Embryonic facial prominence (tissue), 1 donor: Measurements from ENCODE around the gene JARID2.

Source experiments
- DNase-seq: peaks from one replicate; pipeline ENCODE4 v3.0.0-alpha.2; 2016; ENCODE audit errors: extremely low spot score

JARID2 gene

DNA sequence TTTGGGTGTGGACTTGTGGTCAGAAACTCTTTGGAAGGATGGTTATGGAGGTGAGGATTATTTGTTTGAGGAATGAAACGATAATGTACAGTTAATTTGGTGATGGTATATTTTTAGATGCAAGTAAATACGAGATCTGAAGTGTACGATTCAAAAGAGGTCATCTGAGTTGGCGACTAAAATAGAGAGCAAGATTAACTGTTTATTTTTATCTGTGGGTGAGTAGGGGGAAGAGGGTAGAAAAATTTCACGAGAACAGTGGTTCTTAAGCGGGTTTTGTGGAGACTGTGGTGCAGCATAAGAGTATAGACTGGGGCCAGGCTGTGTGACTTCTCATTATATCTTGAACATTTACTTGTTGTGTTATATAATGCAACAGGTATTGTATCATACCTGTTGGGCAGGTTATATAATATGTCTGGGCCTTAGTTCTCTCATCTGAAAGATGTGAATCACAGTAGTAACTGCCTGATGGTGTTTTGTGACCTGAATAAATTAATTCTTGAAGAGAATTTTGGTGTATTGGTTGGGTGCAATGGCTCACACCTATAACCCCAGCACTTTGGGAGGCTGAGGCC is 171.2 kb downstream of the JARID2 start:
- no peak for DNase-seq

DNA sequence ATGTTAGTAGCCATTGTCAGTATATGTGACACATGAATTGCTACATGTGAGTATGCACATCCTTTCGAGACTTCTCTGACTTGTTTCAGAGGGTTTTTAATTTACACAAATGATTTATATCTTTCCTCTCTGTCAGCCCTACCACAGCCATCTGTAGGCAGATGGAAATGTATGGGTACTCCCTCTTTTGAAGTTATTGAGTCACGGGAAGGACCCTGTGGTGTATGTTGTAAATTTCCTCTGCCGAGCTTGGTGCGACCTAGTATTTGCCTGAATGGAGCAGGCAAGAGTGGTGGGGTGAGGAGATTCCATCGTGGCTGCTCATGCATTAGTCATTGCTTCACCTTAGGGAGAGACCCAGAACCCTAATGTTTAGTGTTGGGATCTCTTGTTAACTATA is 171.9 kb downstream of the JARID2 start:
- no peak for DNase-seq

- DNase-seq: no peak
Observed at GRCh38 chr6:15419493-15419892, 173.6 kb downstream of the JARID2 start.

DNA sequence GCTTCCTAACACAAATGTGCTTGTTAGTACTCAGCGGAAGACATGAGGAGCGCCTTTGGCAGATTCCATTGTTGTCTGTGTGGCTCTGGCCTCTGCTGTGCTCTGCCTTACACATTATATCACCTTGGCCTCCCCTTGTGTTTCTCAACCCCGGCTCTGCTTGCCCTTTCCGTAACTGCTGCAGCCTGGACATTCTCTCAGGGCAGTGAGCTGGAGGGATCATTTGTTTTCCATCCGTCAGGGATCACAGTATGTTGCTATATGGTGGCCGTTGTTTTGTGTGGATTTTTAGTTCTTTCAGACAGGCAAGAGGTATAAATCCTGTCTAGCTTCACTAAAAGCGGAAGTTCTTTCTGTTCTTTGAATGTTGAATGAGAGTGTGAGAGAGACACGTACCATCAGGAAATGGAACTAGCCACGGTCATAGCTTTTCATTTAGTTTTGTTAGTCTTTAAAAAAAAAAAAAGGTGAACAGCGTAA is 175.1 kb downstream of the JARID2 start:
- DNase-seq: no peak

DNA sequence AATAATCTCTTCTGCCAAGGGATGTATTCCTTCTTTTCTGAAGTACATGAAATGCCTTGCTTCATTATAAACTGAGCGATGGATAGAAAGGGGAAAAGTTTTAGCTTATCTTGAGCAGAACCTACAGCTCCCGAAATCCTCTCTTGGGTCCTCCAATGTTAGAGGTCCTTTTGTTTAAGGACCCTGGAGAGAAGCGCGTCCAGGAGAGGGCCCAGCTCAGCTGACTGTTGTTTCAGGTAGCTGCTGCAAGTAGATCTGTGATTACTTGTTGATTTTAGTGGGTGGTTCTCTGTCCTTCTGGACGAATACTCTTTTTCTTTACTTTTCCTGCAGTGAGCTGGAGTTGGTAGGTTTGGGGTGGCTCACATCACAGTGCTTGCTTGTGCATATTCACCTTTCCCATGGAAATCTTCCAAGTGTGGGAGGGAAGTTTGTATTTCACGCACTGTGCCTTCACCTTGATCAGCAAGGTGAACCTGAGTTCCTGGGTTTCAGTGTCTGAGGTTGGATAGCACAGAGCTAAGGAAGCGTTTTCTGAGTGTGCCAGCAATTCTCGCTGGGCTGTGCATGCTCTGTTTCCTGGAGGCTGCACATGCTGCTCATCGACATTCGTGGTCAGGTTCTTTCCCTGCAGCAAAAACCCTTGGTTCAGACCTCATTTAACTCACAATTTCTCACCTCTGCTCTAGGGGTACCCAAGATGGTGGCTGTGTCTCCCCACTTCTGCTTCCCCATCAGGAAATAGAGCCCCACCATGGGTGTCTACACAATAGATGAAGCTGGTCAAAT is 176.3 kb downstream of the JARID2 start:
- no peak for DNase-seq

DNA sequence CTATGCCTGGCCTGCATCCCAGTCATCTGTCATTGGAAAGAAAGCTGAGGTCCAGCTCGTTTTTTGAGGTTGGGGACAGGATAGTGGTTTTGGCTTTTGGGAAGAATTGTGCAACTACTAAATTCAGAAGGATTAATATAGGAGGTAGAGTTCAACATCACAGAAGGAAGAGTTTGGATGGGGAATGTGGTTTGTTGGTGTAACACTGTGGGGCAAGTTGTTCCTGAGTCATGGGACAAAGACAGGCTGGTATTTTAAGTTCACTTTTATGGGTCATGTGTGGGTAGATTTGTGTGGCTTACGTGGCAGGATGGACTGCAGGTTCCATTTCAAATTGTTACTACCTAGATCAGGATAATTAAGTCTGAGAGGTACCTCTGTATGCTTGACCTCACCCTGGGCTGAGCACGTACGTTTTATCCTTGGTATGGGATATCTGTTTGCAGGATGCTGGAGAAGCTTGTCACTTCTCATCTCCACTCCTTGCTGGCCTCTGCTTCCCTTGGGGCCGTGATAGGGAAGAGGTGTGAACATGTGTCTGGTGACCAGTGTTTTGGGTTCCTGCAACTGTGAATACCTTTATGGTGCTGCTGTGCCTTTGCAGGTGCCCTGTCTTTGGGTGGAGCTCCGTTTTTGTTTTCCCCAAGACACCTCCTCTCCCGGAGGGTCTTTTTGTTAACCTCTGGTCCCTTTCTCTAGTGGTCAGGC is 177.6 kb downstream of the JARID2 start:
- no peak for DNase-seq

DNA sequence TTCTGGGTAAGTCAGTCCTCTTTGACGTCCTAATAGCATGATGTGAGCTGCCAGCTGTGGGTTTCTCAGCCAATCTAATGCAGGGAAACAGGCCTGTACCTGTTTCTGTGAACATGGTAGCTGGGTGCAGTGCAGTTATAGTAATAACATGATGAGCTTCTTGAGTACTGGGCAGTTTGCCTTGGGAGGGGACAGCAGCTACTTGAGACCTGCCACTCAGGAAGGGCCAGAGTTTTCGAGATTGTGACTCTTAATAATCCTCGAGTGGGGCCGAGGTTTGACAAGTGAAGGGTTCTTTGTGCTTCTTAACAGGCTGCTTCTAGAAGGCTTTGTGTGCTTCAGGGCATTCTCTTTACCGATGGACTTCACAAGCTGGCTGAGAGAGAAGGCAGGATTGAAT is 180.1 kb downstream of the JARID2 start:
- no peak for DNase-seq

DNA sequence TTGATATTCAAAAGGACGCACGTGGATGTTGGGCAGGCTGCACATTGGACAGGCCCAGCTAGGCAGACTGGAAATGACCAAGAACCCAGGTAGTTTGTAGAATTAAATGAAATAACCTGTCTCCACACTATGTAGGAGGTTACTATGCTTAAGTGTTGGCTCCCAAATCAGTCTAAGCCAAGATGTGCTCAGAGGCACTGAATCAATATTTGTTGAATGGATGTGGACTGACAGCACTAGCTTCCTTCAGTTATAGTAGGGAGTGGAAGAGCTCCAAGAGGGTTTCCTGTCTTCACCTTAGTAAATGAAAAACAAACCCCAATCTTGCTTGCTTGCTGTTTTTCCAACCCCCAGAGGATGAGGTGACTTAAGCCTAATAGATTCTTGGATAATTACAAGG is 180.5 kb downstream of the JARID2 start:
- DNase-seq: no peak

DNA sequence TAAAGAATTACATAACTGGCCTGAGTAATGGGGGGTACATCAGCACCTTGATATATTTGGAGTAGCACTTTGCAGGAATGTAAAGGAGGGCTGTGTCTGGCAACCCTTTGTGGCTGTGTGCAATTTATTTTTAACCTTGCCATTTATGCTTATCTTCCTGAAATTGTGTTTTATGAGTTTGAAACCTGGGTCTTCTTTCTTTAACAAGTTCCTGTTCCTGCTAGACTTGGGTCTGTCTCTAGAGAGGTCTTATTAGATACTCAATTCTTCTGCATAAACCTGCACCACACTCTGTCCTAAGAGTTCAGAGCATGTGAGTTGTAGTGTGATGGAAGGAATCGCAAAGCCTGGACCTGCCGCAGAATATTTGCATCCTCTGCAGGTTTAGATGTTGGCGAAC is 181.0 kb downstream of the JARID2 start:
- no peak for DNase-seq

DNA sequence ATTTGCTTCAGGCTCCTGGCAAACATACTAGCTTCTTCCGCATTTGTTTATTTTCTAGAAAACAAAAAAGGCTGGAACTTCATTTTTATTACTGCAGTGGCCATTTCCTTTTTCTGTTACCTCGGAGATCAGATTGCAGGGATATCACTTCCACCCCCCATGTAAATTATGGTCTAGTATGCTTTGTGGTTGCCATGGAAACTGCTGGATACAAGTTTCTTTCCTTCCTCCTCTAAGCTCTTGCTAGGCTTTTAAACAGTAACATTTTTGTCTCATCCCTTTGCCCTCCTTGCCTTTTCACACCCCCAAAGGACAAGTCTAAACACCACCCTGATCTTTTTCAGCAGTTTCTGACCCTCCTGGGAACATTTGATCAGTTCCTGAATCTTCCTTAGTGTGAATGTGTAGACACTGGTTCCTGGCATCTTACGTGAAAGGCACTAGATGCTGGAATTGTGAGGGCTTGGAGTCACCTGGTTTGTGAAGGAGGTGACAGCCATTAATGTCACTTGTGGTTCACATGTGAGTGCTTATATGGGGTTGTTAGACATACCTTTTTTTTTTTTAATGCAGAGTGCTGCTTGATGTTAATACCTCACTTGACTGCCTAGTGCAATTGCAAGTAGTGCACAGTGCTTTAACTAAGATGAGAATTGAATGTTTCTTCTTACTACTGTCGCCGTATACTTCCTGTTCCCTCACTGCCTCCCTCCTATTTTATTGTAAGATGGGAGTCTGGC is 181.6 kb downstream of the JARID2 start:
- no peak for DNase-seq

DNA sequence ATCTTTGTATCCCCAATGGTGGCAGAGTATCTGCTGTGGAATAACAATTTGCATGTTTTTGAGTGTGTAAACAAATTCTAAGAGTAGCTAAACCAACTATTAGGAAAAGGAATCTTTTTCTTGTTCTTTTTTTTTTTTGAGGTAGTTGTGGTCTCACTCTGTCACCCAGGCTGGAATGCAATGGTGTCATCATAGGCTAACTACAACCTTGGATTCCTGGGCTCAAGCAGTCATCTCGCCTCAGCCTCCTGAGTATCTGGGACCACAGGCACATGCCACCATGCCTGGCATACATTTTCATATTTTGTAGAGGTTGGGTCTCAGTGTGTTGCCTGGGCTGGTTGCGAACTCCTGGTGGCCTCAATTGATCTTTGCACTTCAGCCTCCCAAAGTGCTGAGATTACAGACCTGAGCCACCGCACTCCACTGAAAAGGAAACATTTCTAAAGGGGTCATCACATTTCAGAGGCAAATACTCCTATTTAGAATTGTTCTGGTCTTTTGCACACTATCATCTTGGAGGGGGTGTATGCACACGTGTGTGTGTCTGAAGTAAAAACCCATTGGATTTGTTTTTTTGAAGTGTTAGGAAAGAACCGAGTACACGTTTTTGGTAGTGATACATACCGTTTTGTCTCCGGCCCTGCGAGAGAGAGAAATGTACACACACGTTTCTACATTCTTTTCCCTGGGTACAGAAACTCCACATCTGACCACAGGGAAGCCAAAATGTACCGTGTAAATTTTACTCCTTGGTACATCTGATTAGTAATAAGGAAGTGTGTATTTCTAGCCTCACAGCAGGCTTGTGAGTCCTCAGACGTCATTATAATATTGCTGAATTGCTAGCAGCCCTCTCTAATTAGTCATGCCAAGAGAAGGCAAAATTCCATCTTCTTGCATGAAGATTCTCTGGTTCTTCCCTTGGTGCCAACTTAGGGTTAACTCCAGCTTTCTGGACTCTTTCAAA is 183.6 kb downstream of the JARID2 start:
- DNase-seq: no peak

GRCh38 chr6:15430186-15430585 is 184.3 kb downstream of the JARID2 start:
- no peak for DNase-seq

DNA sequence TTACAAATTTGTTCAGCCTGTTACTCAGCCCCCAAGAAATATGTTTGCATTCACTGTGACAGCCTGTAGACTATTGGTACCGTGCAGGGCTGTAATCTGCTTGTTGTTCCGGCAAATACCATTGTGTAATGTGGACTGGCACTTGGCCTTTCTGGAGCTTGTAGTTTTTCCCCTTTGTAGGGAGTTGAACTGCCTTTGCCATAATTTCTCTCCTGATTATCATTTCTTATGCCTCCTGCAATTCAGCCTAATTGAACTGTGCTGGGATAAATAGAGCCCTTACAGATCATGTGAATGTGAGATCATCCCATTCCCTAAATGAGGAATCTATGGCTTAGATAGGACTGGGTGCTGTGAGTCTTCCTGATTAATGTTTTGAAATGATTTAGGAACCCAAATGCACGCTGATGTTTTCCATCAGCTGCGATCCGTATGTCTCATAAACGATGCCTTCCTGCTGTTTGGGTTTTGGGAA is 185.1 kb downstream of the JARID2 start:
- no peak for DNase-seq

DNA sequence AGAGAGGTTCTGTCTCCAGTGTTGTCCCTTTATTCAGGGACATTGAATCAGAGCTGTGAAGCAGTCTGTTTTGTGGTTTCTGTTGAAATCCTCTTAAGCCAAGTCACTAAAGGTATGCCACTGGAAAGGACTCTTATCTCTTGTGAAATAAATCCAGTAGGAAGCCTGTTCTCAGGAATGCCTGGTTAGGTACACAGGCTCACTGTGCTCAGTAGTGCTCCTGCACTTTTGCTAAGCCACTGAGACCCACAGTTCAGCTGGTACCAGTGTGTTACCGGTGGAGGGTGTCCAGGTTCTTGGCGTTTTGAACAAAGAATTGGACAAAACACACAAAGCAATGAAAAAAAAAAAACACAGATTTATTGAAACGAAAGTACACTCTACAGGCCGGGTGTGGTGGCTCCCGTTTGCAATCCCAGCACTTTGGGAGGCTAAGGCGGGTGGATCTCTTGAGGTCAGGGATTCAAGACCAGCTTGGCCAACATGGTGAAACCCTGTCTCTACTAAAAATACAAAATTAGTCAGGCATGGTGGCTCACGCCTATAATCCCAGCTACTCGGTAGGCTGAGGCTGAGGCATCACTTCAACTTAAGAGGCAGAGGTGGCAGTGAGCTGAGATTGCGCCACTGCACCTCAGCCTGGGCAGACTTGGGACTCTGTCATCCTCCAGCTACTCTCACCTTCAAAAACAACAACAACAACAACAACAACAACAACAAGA is 186.1 kb downstream of the JARID2 start:
- no peak for DNase-seq

DNA sequence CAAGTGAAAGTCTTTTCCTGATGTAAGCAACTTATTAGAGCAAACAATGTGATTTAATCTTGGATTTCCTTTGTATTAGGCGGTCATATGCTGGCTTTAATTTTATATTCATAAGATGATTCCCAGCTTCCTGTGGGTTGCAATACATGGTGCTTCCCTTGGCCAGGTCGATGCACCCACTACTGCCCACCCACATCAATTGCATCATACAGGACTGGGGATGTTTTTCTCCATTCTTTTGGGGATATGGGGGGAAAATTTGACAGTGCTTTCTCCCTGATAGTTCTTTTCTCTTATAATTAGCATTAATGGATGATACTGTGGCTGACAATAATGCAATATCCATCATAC is 187.6 kb downstream of the JARID2 start:
- DNase-seq: no peak

DNA sequence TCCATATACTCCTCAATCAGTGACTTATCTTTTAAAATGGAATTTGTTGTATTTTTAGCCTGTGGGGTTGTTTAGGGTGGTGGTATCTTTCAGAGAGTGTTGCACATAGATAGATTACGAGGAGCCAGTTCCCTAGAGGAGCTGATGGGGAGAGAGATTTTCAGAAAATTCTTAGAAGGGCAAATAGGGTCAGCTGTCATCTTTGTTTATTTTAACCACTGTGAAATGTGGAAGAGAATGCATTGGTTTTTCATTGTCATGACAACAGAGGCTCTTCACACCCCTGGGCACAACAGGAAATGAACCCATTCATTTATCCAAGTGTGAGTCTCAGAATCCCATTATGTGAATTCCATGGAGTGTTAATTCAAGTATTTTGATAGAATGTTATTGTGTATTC is 188.4 kb downstream of the JARID2 start:
- DNase-seq: no peak

- DNase-seq: no peak
Observed at GRCh38 chr6:15434823-15435380, 189.0 kb downstream of the JARID2 start.

DNA sequence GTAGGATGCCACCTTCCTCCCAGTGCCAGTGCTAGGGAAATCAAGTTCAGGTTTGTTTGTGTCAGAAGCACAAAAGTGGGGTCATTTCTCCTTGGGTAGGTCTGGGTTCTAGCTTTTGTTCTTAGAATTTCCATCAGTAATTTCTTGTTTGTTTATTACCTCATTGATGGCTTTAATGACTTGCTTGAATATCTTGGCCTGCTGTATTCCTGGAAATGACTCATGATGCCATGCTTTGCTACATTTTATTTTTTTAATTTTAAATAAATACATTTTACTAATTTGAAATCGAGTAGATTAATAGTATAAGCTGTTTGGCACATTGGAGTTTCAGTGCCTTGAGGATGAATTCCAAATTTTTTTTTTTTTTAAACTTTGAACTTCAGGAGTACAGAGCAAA is 189.6 kb downstream of the JARID2 start:
- DNase-seq: no peak

- no peak for DNase-seq
Observed at GRCh38 chr6:15436451-15436850, 190.6 kb downstream of the JARID2 start.

GRCh38 chr6:15437090-15437635 is 191.3 kb downstream of the JARID2 start:
- no peak for DNase-seq
